ENCODE data around the gene ABCC3.
A peak's percentile ranks its signal among the peaks of the same experiment; 100 is the strongest.

The ABCC3 gene

GRCh38 chr17:50642722-50643656, 8.3 kb downstream of the ABCC3 start:
- DNase-seq (ENCODE audit: low spot score), result no peak

GRCh38 chr17:50645748-50646682, 11.3 kb downstream of the ABCC3 start:
- DNase-seq (ENCODE audit: low spot score), result no peak

GRCh38 chr17:50647187-50647586, 12.5 kb downstream of the ABCC3 start:
- DNase-seq (ENCODE audit: low spot score), result no peak

- DNase-seq (ENCODE audit: low spot score), result no peak
Observed at GRCh38 chr17:50649042-50649908, 14.6 kb downstream of the ABCC3 start.

GRCh38 chr17:50651661-50652060, 17.0 kb downstream of the ABCC3 start:
- DNase-seq (ENCODE audit: low spot score), result no peak

GRCh38 chr17:50653738-50654137, 19.1 kb downstream of the ABCC3 start:
- no peak for DNase-seq (ENCODE audit: low spot score)

GRCh38 chr17:50656509-50656908, 21.8 kb downstream of the ABCC3 start:
- DNase-seq (ENCODE audit: low spot score), result no peak

- no peak for DNase-seq (ENCODE audit: low spot score)
Observed at GRCh38 chr17:50657054-50657453, 22.4 kb downstream of the ABCC3 start.

GRCh38 chr17:50657627-50658026, 22.9 kb downstream of the ABCC3 start:
- no peak for DNase-seq (ENCODE audit: low spot score)

- no peak for DNase-seq (ENCODE audit: low spot score)
Observed at GRCh38 chr17:50658616-50659015, 23.9 kb downstream of the ABCC3 start.

GRCh38 chr17:50659179-50659578, 24.5 kb downstream of the ABCC3 start:
- no peak for DNase-seq (ENCODE audit: low spot score)

- no peak for DNase-seq (ENCODE audit: low spot score)
Observed at GRCh38 chr17:50660042-50660886, 25.6 kb downstream of the ABCC3 start.

GRCh38 chr17:50660887-50661345, 26.2 kb downstream of the ABCC3 start:
- no peak for DNase-seq (ENCODE audit: low spot score)

- no peak for DNase-seq (ENCODE audit: low spot score)
Observed at GRCh38 chr17:50661348-50661747, 26.7 kb downstream of the ABCC3 start.

GRCh38 chr17:50661795-50662391, 27.2 kb downstream of the ABCC3 start:
- DNase-seq (ENCODE audit: low spot score), result peak; percentile 82

- DNase-seq (ENCODE audit: low spot score), result no peak
Observed at GRCh38 chr17:50662632-50663225, 28.0 kb downstream of the ABCC3 start.

GRCh38 chr17:50663812-50664374, 29.2 kb downstream of the ABCC3 start:
- DNase-seq (ENCODE audit: low spot score), result no peak

GRCh38 chr17:50664788-50665458, 30.2 kb downstream of the ABCC3 start:
- DNase-seq (ENCODE audit: low spot score), result no peak

GRCh38 chr17:50665838-50666237, 31.2 kb downstream of the ABCC3 start:
- DNase-seq (ENCODE audit: low spot score), result no peak

Measured in COLO829 (cell line).